HG02840 (cell line): ENCODE data around the gene SNX3.

Experiments
- ATAC-seq: cut with Tn5 transposase; IDR thresholded peaks from one replicate; pipeline ENCODE4 v1.9.1; 2021; ENCODE audit warnings: mild to moderate bottlenecking, moderate library complexity, moderate number of reproducible peaks; ENCODE audit not compliant: unreplicated experiment, low FRiP score

Gene SNX3

GRCh38 chr6:108209738-108210137 lies 51.1 kb downstream of the SNX3 start:
- ATAC-seq, result no peak

- ATAC-seq, result no peak
Measured at GRCh38 chr6:108207013-108207412, 53.8 kb downstream of the SNX3 start.

- no peak for ATAC-seq
Measured at GRCh38 chr6:108203189-108204112, 57.4 kb downstream of the SNX3 start.

GRCh38 chr6:108200631-108201030 lies 60.2 kb downstream of the SNX3 start:
- ATAC-seq, result no peak

- no peak for ATAC-seq
Measured at GRCh38 chr6:108200186-108200585, 60.7 kb downstream of the SNX3 start.

- ATAC-seq, result no peak
Measured at GRCh38 chr6:108198761-108199498, 61.9 kb downstream of the SNX3 start.

- ATAC-seq, result no peak
Measured at GRCh38 chr6:108195209-108195608, 65.6 kb downstream of the SNX3 start.

- no peak for ATAC-seq
Measured at GRCh38 chr6:108194503-108194902, 66.3 kb downstream of the SNX3 start.

GRCh38 chr6:108193835-108194234 lies 67.0 kb downstream of the SNX3 start:
- no peak for ATAC-seq

- no peak for ATAC-seq
Measured at GRCh38 chr6:108193131-108193530, 67.7 kb downstream of the SNX3 start.

GRCh38 chr6:108187519-108187918 lies 73.3 kb downstream of the SNX3 start:
- no peak for ATAC-seq

GRCh38 chr6:108186226-108186625 lies 74.6 kb downstream of the SNX3 start:
- ATAC-seq, result no peak

GRCh38 chr6:108180776-108181175 lies 80.1 kb downstream of the SNX3 start:
- no peak for ATAC-seq

GRCh38 chr6:108180266-108180665 lies 80.6 kb downstream of the SNX3 start:
- ATAC-seq, result no peak

GRCh38 chr6:108179741-108180140 lies 81.1 kb downstream of the SNX3 start:
- ATAC-seq, result no peak

- no peak for ATAC-seq
Measured at GRCh38 chr6:108176281-108177089, 84.4 kb downstream of the SNX3 start.

- ATAC-seq, result no peak
Measured at GRCh38 chr6:108175592-108176279, 85.1 kb downstream of the SNX3 start.

GRCh38 chr6:108175176-108175591 lies 85.7 kb downstream of the SNX3 start:
- no peak for ATAC-seq

GRCh38 chr6:108174371-108175175 lies 86.3 kb downstream of the SNX3 start:
- ATAC-seq, result no peak
